Measurements from ENCODE around the gene ADGRV1.

GRCh38 chr5:90902170-90902569 lies 343.6 kb downstream of the ADGRV1 start:
- TF ChIP-seq CTCF (IDR thresholded peaks at IDR 0.05) (no peak), POLR2A (IDR thresholded peaks at IDR 0.05) (no peak)
